Adrenal gland (tissue), 12 donors: ENCODE measurements around the gene ZBED1. TPM values are rescaled to one million over a fixed set of nuclear protein-coding genes. Genes with fewer than 3 reads are reported as not detected.
"Not testable (repeated sequence)": the region's sequence is repeated elsewhere in the genome, so short reads cannot be mapped to it uniquely, and the experiment has no call there.

Experiments
- DNase-seq, 7 donors: peaks; one replicate each; pipeline ENCODE4 v3.0.0-alpha.2; 2019 to 2020
- H3K27ac ChIP-seq, 5 donors: fragments of 200-600 bp; sonication (generic) in 4 of 5; 1 replicate in 3 of 5; 2 replicates in 2 of 5; pipeline versions ENCODE4 v1.5.1 to v1.8.0; 2016 to 2020; ENCODE audit warnings: mild to moderate bottlenecking in 1 of 5
- H3K27me3 ChIP-seq: fragments of 200-600 bp; 2 replicates; pipeline ENCODE4 v1.8.0; 2021
- H3K36me3 ChIP-seq, 2 donors: fragments of 200-600 bp; replicated peaks in 1 of 2; 1 replicate in 1 of 2; 2 replicates in 1 of 2; pipeline versions ENCODE4 v1.5.1 to v1.8.0; 2018 to 2022
- H3K4me1 ChIP-seq, 2 donors: fragments of 200-600 bp; replicated peaks in 1 of 2; 1 replicate in 1 of 2; 2 replicates in 1 of 2; pipeline versions ENCODE4 v1.5.1 to v1.8.0; 2018 to 2021
- H3K4me3 ChIP-seq, 4 donors: fragments of 200-600 bp; sonication (generic) in 3 of 4; one replicate each; pipeline ENCODE4 v1.5.1; 2016 to 2018
- H3K9me3 ChIP-seq, 3 donors: fragments of 200-600 bp; sonication (generic) in 1 of 3; replicated peaks in 1 of 3; 1 replicate in 2 of 3; 2 replicates in 1 of 3; pipeline versions ENCODE4 v1.5.1 to v1.8.0; 2016 to 2021
- POLR2A ChIP-seq, 2 donors: fragments of 450-650 bp; IDR thresholded peaks; one replicate each; pipeline ENCODE4 v1.6.1; 2017; ENCODE audit warnings: antibody characterized with exemption in 2 of 2, mild to moderate bottlenecking in 2 of 2, moderate library complexity in 1 of 2
- WGBS, 4 donors: extraction: QIAGEN DNeasy Blood & Tissue Kit in 2 of 4; methylation state at CpG; one replicate each; pipeline versions ENCODE4 v1.1.5 to v1.1.7; 2013 to 2017; 5-methylcytosine and 5-hydroxymethylcytosine counted together
- intact Hi-C, 2 donors: fragments of 100-400 bp; cut with DNase I; formaldehyde crosslinking; loops; one replicate each; pipeline versions ENCODE4 v1.14.1 to v1.15.0; 2022 to 2023
- polyA plus RNA-seq, 3 donors: library from polyadenylated mRNA; stranded (reverse); fragments of 200-250 nt in 2 of 3; fragments of 350-450 nt in 1 of 3; fragmentation: Illumina TruSeq in 1 of 3; extraction: RNeasy Lipid Tissue Mini Kit (QIAGEN cat#74804) in 1 of 3; gene quantifications; one replicate each; pipeline ENCODE4 v1.2.3, GENCODE V29; 2013 to 2014
- total RNA-seq, 9 donors: library from RNA; depleted of rRNA in 4 of 9; stranded (reverse); fragments of >200 nt in 4 of 9; fragments of 120-200 nt in 1 of 9; fragmentation: NEBNext Ultra II Directional in 1 of 9; extraction: Animal tissue kit (Norgen Biotek cat#: 25700) in 1 of 9; gene quantifications; one replicate each; pipeline versions ENCODE4 v1.1.0 to v1.2.4, GENCODE V29; 2013 to 2023
- TF ChIP-seq, protein P1 (sequence below), 6 experiments: fragments of 450-650 bp in 4 of 6; fragments of 200-600 bp in 2 of 6; sonication (generic) in 1 of 6; IDR thresholded peaks; 1 replicate in 5 of 6; 2 replicates in 1 of 6; pipeline versions ENCODE4 v1.5.1 to v1.8.0; 2016 to 2021; ENCODE audit warnings: antibody characterized with exemption in 6 of 6, mild to moderate bottlenecking in 2 of 6, moderate library complexity in 1 of 6
- donor health status: healthy with polysubstance abuse.
- donor health status: Bipolar disorder and iron deficiency.
- donor health status: DM: yes; HTN: yes; CAD: no.
- donor health status: DM: no; HTN: no; CAD: no.
- donor health status: DM: no; HTN: no; CAD: no.
- donor health status: DM: yes; HTN: yes; CAD: no.

Gene ZBED1
- total and polyA plus RNA-seq, 12 donors: 10.7 to 70.5 (median 45.6) TPM

DNA sequence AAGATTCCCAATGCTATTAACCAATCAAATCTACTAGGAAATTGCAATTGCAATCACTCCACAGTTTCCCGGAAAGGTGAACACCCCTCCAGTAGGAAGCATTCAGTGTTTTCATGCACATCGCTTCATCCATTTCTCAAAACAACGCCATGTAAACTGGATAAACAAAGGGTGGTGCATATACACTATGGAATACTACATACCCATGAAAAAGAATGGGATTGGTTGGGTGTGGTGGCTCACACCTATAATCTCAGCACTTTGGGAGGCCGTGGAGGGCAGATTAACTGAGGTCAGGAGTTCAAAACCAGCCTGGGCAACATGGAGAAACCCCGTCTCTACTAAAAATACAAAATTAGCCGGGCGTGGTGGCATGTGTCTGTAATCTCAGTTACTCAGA is 29.1 kb downstream of the ZBED1 start:
- Histone ChIP-seq H3K27ac (no peak overlapping the region), H3K4me3 (no peak overlapping the region), H3K27me3 (no peaks in the 10 kb centered on the region), H3K36me3 (no peaks in the 10 kb centered on the region), H3K4me1 (no peaks in the 10 kb centered on the region), H3K9me3 (no peaks in the 10 kb centered on the region)
- 89 to 99% (median 95%) methylated on average over 7 of the region's 7 CpGs for WGBS, 4 donors
- intact Hi-C loops: no loop called here
- no peak for DNase-seq
- TF ChIP-seq, protein P1, sequence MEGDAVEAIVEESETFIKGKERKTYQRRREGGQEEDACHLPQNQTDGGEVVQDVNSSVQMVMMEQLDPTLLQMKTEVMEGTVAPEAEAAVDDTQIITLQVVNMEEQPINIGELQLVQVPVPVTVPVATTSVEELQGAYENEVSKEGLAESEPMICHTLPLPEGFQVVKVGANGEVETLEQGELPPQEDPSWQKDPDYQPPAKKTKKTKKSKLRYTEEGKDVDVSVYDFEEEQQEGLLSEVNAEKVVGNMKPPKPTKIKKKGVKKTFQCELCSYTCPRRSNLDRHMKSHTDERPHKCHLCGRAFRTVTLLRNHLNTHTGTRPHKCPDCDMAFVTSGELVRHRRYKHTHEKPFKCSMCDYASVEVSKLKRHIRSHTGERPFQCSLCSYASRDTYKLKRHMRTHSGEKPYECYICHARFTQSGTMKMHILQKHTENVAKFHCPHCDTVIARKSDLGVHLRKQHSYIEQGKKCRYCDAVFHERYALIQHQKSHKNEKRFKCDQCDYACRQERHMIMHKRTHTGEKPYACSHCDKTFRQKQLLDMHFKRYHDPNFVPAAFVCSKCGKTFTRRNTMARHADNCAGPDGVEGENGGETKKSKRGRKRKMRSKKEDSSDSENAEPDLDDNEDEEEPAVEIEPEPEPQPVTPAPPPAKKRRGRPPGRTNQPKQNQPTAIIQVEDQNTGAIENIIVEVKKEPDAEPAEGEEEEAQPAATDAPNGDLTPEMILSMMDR (IDR thresholded peaks at IDR 0.05): no peak
- no peak for TF ChIP-seq POLR2A (IDR thresholded peaks at IDR 0.05)

DNA sequence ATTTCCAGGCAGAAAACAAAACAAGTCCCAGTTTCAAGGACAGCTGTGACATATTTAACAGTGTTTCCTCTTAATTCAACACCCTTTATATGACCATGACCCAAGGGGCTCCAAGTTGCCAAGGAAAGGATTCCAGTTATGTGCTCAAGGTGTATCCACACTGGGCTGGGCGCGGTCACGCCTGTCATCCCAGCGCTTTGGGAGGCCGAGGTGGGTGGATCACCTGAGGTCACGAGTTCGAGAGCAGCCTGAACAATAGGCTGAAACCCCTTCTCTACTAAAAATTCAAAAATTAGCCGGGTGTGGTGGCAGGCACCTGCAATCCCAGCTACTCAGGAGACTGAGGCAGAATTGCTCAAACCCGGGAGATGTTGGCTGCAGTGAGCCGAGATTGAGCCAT is 29.6 kb downstream of the ZBED1 start:
- H3K9me3 ChIP-seq, H3K4me3 ChIP-seq, H3K4me1 ChIP-seq, H3K36me3 ChIP-seq, intact Hi-C loops, H3K27me3 ChIP-seq, DNase-seq, H3K27ac ChIP-seq: not testable (repeated sequence)
- WGBS, 4 donors: 93 to 97% (median 96%) methylated on average over 8 to 10 of the region's 10 CpGs

DNA sequence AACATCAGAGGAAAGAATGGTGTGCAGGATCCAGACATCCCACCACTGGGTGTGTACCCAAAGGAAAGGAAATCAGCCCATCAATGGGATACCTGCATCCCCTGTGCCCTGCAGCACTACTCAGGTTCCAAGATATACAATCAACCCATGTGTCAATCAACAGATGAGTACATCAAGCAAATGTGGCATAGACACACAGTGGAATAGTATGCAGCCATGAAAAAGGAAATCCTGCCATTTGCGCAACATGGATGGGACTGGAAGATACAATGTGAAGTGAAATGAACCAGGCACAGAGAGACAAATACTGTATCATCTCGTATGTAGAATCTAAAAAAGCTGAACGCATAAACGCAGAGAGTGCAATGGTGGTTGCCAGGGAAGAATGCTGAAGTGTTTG is 30.9 kb downstream of the ZBED1 start:
- intact Hi-C loops, H3K27me3 ChIP-seq, DNase-seq, H3K27ac ChIP-seq, H3K36me3 ChIP-seq, H3K9me3 ChIP-seq, H3K4me3 ChIP-seq, H3K4me1 ChIP-seq: not testable (repeated sequence)
- 86 to 97% (median 94%) methylated on average over 4 of the region's 4 CpGs for WGBS, 4 donors

DNA sequence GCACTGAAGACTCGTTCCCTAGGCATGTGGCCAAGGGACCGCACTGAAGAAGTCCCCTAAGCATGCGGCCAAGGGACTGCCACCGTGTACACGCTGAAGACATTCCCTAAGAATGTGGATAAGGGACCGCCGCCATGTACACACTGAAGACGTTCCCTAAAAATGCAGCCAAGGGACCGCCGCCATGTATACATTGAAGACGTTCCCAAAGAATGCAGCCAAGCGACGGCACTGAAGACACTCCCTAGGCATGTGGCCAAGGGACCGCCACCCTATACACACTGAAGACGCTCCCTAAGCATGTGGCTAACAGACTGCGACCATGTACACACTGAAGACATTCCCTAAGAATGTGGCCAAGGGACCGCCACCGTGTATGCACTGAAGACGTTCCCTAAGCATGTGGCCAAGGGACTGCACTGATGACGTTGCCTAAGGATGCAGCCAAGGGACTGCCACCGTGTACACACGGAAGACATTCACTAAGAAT is 31.5 kb downstream of the ZBED1 start:
- Histone ChIP-seq H3K4me1 (no peaks in the 10 kb centered on the region), H3K4me3 (no peak overlapping the region), H3K27ac (no peak overlapping the region), H3K36me3 (no peaks in the 10 kb centered on the region), H3K9me3 (no peaks in the 10 kb centered on the region), H3K27me3 (no peaks in the 10 kb centered on the region)
- WGBS, 4 donors: 86 to 96% (median 94%) methylated on average over 15 to 22 of the region's 22 CpGs
- TF ChIP-seq, protein P1 (IDR thresholded peaks at IDR 0.05): no peak
- no peak for TF ChIP-seq POLR2A (IDR thresholded peaks at IDR 0.05)
- intact Hi-C loops: no loop called here
- DNase-seq: no peak

DNA sequence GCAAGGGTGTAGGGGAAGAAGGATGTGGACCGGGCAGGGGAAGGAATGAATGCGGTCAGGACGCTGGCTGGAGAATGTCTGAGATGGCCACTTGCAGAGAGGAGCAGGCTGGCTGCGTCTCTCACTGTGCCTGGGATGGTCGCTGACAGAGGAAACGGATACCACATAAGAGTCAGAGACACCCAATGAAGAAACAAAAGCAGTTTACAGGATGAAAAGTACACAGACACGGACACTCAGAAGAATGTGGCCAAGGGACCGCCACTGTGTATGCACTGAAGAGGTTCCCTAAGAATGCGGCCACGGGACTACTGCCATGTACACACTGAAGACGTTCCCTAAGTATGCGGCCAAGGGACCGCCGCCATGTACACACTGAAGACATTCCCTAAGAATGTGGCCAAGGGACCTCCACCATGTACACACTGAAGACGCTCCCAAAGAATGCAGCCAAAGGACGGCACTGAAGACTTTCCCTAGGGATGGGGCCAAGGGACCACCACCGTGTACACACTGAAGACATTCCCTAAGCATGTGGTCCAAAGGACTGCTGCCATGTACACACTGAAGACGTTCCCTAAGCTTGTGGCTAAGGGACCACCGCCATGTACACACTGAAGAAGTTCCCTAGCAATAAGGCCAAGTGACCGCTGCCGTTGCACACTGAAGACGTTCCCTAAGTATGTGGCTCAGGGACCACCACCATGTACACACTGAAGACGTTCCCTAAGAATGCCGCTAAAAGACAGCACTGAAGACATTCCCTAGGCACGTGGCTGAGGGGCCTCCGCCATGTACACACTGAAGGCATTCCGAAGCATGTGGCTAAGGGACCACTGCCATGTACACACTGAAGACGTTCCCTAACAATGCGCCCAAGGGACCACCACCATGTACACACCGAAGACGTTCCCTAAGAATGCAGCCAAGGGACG is 32.2 kb downstream of the ZBED1 start:
- Histone ChIP-seq H3K4me1 (no peaks in the 10 kb centered on the region), H3K9me3 (no peaks in the 10 kb centered on the region), H3K36me3 (no peaks in the 10 kb centered on the region), H3K27ac (no peak overlapping the region), H3K27me3 (no peaks in the 10 kb centered on the region), H3K4me3 (no peak overlapping the region)
- WGBS, 4 donors: 88 to 93% (median 91%) methylated on average over 22 to 32 of the region's 32 CpGs
- no peak for DNase-seq
- TF ChIP-seq, protein P1 (IDR thresholded peaks at IDR 0.05): no peak
- no peak for TF ChIP-seq POLR2A (IDR thresholded peaks at IDR 0.05)
- intact Hi-C loops: no loop called here
